Non-pigmented ciliary epithelial cell (primary cell): ENCODE data around the gene BTBD2.

ENCODE experiments used
- DNase-seq: peaks from one replicate; pipeline ENCODE4 v3.0.0-alpha.2; 2010; ENCODE audit warnings: low read depth

BTBD2 gene

DNA sequence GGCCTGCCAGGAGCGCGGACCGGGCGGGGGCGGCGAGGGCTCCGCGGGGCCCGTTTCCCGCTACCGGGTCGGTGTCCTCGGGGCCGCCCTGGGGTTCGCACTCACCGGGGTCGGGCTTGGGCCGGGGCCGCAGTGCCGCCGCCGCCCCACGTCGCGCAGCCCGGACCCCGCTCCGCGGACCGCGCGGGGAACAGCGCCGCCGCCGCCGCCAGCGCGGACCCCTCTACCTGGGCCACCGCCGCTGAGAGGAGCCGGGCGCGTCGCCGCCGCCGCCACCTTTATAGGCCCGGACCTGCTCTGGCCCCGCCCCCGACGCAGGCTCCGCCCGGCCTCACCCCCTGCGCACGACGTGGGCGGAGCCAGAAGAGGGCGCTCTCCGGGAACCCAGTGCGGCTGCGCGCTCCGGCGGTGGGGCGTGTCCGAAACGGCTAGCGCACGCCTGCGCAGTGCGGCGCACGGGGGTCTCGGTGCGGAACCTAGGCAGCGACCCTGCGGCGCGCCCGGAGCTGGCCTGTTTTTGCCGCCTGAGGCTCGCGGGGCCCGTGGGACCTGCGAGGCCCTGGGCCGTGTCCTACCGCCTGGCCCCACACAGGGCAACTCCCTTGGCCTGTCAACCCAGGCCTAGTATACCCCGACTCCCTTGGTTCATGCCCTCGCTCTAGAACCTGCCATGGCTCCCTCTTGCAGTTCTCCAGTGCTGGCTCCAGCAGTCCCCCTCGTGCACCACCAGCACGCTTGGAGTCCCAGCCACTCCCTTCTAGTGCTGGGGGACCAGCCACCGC, 35.7 kb upstream of the BTBD2 start, which contains the start of gene MKNK2:
MKNK2 (minus strand) TSS at position 254 of the 782 bp plus-strand sequence. CDS start 393 bp downstream, outside the sequence.
- DNase-seq: no peak

- DNase-seq: no peak
Observed at GRCh38 chr19:2050349-2050990, 35.0 kb upstream of the BTBD2 start.

GRCh38 chr19:2049741-2050348, 34.3 kb upstream of the BTBD2 start:
- no peak for DNase-seq

- no peak for DNase-seq
Observed at GRCh38 chr19:2048959-2049740, 33.6 kb upstream of the BTBD2 start.

DNA sequence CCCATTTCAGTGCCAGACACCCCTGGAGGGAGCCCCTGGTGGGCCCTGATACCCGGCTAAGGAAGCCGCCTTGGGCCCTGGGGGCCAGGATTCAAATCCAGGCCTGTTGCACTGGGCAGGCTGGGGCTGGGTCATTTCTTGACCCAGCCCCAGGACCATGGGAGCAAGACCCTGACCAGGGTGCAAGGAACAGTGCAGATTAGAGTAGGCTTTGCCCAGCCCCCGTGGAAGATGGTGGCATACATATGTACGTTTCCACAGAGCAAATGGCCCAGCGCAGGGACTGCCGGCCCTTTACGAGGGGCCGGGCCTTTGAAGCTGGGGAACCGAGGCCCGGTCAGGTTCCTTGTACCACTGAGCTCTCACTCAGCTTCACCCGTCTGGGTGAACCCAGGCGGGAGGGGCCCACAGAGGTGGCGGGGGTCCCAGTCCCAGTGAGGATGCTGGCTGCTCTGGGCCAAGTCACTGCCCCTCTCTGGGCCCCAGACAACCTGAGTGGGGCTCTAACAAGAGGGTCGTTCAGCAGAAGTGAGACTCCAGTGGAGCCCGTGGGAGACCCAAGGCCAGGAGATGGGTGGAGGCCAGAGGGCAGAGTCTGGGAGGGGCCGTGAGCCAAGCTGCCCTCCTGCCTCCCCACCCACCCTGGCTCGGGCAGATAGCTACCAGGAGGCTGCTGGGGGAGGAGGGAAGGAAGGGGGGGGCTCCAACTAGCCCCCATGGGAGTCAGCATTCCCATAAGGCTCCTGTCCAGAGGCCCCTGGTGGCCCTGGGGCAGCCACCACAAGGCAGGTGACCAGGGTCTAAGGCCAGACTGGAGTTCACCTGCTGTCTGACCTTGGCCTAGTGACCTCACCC, 32.8 kb upstream of the BTBD2 start:
- no peak for DNase-seq

DNA sequence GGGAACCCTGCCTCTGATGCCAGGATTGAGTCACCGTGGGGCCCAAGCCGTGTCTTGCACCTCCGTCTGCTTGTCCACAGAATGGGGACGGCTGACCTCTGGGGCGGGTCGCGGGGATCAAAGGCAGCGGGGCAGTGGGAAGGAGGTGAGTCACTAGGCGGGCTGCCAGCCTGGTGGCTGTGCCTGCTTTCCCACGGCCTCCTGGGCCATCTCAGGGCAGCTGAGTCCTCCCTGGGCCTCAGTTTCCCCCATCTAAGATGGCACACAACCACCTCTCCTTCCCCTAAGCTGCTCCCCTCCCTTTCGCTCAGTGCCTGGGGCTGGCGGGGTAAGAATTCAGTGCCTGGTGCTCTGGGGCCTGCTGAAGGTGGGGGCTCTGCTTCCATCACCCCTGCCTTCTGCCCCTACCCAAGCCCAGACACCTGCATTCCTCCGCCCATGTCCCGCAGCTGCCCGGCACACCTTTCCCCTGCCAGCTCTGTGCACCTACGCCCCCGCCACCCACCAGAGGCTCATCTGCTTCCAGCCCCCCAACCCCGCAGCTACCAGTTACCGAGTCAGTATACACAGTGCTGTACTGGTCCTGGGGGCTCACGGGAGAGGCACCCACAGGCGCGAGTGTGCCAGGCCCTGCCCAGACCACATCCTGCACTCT, 32.1 kb upstream of the BTBD2 start:
- no peak for DNase-seq

DNA sequence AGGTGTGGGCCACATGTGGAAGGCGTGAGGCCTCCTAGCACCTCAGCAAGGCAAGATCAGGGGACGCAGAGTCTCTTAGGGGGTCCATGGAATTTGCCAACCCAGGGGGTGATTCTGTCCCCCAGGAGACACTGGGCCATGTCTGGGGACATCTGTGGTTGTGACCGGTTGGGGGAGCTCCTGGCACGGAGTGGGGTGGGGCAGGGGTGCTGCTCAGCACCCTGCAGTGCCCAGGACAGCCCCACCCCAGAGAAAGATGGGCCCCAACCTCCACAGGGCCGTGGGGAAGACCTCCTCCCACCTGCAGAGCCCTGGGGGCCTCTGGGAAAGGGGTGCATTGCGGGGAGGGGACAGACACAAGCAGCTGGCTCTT, 31.5 kb upstream of the BTBD2 start:
- no peak for DNase-seq

DNA sequence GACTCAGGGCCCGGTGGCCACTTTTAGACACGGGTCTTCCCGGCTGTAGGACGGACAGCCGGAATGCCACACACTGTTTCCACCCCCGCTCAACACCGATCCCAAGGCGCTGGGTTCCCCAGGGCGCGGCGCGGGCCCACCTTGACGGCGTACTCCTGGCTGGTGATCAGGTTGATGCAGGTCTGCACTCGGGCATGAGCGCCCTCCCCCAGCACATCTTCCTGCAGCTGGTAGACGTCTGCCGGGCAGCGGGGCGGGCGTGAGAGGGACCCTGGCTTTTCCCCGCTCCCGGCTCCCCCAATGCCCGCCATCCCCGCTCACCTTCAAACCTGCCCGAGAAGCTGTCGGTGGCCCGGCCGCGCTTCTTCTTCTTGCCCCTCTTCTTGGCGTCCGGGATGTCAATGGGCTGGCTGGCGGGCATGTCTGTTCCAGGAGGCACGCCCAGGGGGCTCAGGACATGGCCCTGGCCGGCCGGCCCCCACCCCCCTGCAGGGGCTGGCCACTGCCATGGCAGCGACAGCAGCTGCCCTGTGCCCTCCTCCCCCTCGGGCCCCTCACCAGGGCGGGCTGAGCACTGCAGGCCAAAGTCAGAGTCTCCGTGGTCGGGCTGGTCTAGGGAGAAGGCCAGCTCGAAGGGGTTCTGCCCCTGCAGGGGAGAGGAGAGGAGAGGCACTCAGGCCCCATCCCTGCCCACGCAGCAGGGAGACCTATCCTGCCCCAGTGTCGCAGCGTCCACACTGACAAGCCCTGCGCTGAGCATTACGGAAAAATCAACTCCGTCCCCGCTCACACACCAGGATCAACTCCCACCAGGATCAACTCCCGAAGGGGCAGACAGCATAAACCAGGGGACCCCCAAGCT, 30.8 kb upstream of the BTBD2 start:
- no peak for DNase-seq

GRCh38 chr19:2045501-2046045, 30.1 kb upstream of the BTBD2 start:
- no peak for DNase-seq

GRCh38 chr19:2044709-2045500, 29.4 kb upstream of the BTBD2 start:
- DNase-seq: no peak

DNA sequence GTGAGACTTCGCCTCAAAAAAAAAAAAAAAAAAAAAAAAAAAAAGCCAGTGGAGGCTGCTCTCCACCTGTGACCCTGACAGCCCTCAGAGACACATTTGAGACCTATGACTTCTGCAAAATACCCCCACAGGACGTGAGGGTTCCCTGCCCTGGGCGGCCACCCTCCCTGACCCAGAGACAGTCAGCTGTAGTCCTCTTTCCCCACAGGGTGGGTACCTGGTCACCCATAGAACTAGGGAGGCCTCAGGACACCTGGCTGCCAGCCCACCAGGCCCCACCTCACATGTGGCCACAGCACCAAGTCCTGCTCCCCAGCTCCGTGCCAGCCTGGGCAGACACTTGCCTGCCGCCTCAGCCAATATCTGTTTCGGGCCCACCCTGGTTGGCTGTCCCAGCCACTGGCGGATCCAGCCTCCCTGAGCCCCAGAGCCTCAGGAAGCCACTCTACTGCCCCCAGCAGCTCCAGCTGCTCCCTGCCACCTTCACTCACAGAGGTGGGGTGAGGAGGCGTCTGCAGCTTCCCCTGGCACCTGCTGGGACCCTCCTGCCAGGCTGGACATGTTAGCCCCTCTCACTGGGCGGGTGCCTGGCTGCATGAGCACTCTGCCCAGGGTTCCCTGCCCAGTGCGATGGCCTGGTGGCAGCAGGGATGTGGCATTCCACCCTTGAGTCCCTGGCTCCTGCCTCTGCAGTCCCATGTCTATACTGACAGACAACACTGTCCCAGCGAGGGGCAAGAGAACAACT, 28.6 kb upstream of the BTBD2 start:
- no peak for DNase-seq

DNA sequence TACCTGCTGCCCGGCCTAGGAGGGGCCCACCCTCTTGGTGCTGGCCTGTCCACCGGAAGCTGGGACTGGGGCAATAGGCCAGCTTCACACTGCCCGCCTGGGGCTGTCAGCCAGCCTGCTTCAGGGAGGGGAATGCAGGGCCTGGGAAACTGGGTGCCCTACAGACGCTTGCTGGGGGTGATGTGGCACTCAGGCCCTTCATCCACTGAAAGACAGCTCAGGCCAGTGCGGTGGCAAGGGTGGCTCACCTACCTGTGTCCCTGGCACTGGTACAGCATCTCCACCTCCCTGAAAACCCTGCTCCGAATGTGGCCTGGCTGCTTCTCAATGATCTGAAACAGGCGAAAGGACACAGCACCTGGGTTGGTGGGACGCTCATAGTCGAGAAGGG, 27.7 kb upstream of the BTBD2 start:
- no peak for DNase-seq

- DNase-seq: no peak
Observed at GRCh38 chr19:2042485-2043250, 27.2 kb upstream of the BTBD2 start.

- DNase-seq: no peak
Observed at GRCh38 chr19:2041683-2042484, 26.4 kb upstream of the BTBD2 start.

GRCh38 chr19:2041433-2041682, 25.8 kb upstream of the BTBD2 start:
- DNase-seq: no peak

- no peak for DNase-seq
Observed at GRCh38 chr19:2040647-2041432, 25.3 kb upstream of the BTBD2 start.
